SK-N-SH (cell line): ENCODE measurements around the gene BCR. TPM values are rescaled to one million over a fixed set of nuclear protein-coding genes. Genes with fewer than 3 reads are reported as not detected.

Experiments
- CTCF ChIA-PET: fragments of 300-600, 350-600 bp; formaldehyde crosslinking; extraction: SDS; loops from one replicate; lab custom pipeline; 2021; lab: Yijun Ruan, JAX
- POLR2A ChIA-PET: fragments of 350-600 bp; sonication (Branson Sonifier 250); formaldehyde crosslinking; extraction: SDS; loops from one replicate; lab custom pipeline; 2020; ENCODE audit warnings: antibody characterized with exemption, inconsistent platforms; lab: Yijun Ruan, JAX
- DNase-seq: peaks from one replicate; pipeline ENCODE4 v3.0.0; 2012
- H2AFZ ChIP-seq: fragments of 200-600 bp; sonication (generic); 2 replicates; pipeline ENCODE4 v1.8.1; 2016; ENCODE audit warnings: antibody characterized with exemption, mild to moderate bottlenecking, low read depth
- H3F3A ChIP-seq: fragments of 200-600 bp; sonication (generic); replicated peaks from 2 replicates; pipeline ENCODE3; 2016; ENCODE audit warnings: antibody characterized with exemption, mild to moderate bottlenecking; ENCODE audit not compliant: insufficient read depth
- H3K27ac ChIP-seq, 2 experiments: fragments of 200-500 bp in 1 of 2; fragments of 200-600 bp in 1 of 2; sonication (Bioruptor generic) in 1 of 2; sonication (generic), shearing (Covaris generic) in 1 of 2; 2 replicates each; pipeline versions ENCODE4 v1.5.1 to v1.6.1; 2014 to 2016; ENCODE audit warnings: low read depth in 2 of 2, inconsistent platforms in 1 of 2, low read length in 1 of 2, mild to moderate bottlenecking in 1 of 2, mixed read lengths in 1 of 2
- H3K27me3 ChIP-seq: fragments of 200-600 bp; sonication (generic), shearing (Covaris generic); 2 replicates; pipeline ENCODE4 v1.6.1; 2016; ENCODE audit warnings: mixed run types; ENCODE audit not compliant: insufficient read depth
- H3K36me3 ChIP-seq, 2 experiments: fragments of 200-500 bp in 1 of 2; fragments of 200-600 bp in 1 of 2; sonication (Bioruptor generic) in 1 of 2; sonication (generic) in 1 of 2; replicated peaks in 1 of 2; 2 replicates each; pipeline versions ENCODE3 to v1.5.1; 2014 to 2016; ENCODE audit warnings: low read length in 1 of 2, mild to moderate bottlenecking in 1 of 2; ENCODE audit not compliant: insufficient read depth in 2 of 2, control insufficient read depth in 1 of 2
- H3K4me1 ChIP-seq, 2 experiments: fragments of 200-500 bp in 1 of 2; fragments of 200-600 bp in 1 of 2; sonication (Bioruptor generic) in 1 of 2; sonication (generic), shearing (Covaris generic) in 1 of 2; 2 replicates each; pipeline versions ENCODE4 v1.5.1 to v1.6.1; 2014 to 2016; ENCODE audit warnings: low read depth in 1 of 2, low read length in 1 of 2, mixed run types in 1 of 2; ENCODE audit not compliant: insufficient read depth in 2 of 2, control insufficient read depth in 1 of 2
- H3K4me2 ChIP-seq: fragments of 200-600 bp; sonication (generic), shearing (Covaris generic); 2 replicates; pipeline ENCODE4 v1.6.1; 2017; ENCODE audit warnings: mixed run types
- H3K4me3 ChIP-seq, 2 experiments: fragments of 200-500 bp in 1 of 2; fragments of 200-600 bp in 1 of 2; sonication (Bioruptor generic) in 1 of 2; sonication (generic), shearing (Covaris generic) in 1 of 2; 2 replicates each; pipeline versions ENCODE4 v1.5.1 to v1.8.1; 2014 to 2016; ENCODE audit warnings: low read depth in 2 of 2, inconsistent platforms in 1 of 2, low read length in 1 of 2, mild to moderate bottlenecking in 1 of 2, mixed read lengths in 1 of 2, moderate library complexity in 1 of 2
- H3K79me2 ChIP-seq: fragments of 200-600 bp; sonication (generic); 2 replicates; pipeline ENCODE4 v1.8.1; 2017; ENCODE audit warnings: mild to moderate bottlenecking; ENCODE audit not compliant: insufficient read depth
- H3K9ac ChIP-seq: fragments of 200-600 bp; sonication (generic); 2 replicates; pipeline ENCODE4 v1.6.1; 2017; ENCODE audit warnings: mixed run types
- H3K9me2 ChIP-seq: fragments of 200-600 bp; sonication (generic); 2 replicates; pipeline ENCODE4 v1.6.1; 2017; ENCODE audit warnings: mixed run types
- H3K9me3 ChIP-seq: fragments of 200-600 bp; sonication (generic); 2 replicates; pipeline ENCODE4 v1.6.1; 2017; ENCODE audit warnings: mixed run types, mild to moderate bottlenecking, moderate library complexity
- H4K20me1 ChIP-seq: fragments of 200-600 bp; sonication (generic); 2 replicates; pipeline ENCODE4 v1.6.1; 2017; ENCODE audit warnings: mild to moderate bottlenecking, mixed run types; ENCODE audit not compliant: insufficient read depth
- EP300 ChIP-seq, 2 experiments: IDR thresholded peaks; 2 replicates each; pipeline versions ENCODE4 v1.4.0 to v1.6.1; 2012; ENCODE audit warnings: borderline replicate concordance in 1 of 2, low read depth in 1 of 2, low read length in 1 of 2
- EZH2phosphoT487 ChIP-seq: fragments of 200-600 bp; sonication (generic); IDR thresholded peaks from 2 replicates; pipeline ENCODE4 v1.6.1; 2017; ENCODE audit warnings: low read depth, mixed run types, mild to moderate bottlenecking, antibody characterized with exemption, moderate library complexity, borderline replicate concordance
- GABPA ChIP-seq: IDR thresholded peaks from 2 replicates; pipeline ENCODE4 v1.4.0; 2012; ENCODE audit warnings: low read depth, mild to moderate bottlenecking
- MEF2A ChIP-seq: IDR thresholded peaks from 2 replicates; pipeline ENCODE4 v1.4.0; 2012; ENCODE audit warnings: low read depth, borderline replicate concordance
- REST ChIP-seq: IDR thresholded peaks from 2 replicates; pipeline ENCODE4 v1.6.1; 2012; ENCODE audit warnings: mild to moderate bottlenecking, low read depth, low read length, moderate library complexity
- RXRA ChIP-seq: IDR thresholded peaks from 2 replicates; pipeline ENCODE4 v1.4.0; 2012; ENCODE audit warnings: low read depth, mild to moderate bottlenecking, borderline replicate concordance
- TAF1 ChIP-seq: IDR thresholded peaks from 2 replicates; pipeline ENCODE4 v1.6.1; 2012; ENCODE audit warnings: low read depth, mild to moderate bottlenecking, low read length, moderate library complexity, borderline replicate concordance
- YY1 ChIP-seq: IDR thresholded peaks from 2 replicates; pipeline ENCODE4 v1.4.0; 2012; ENCODE audit warnings: low read depth, mild to moderate bottlenecking
- WGBS: methylation state at CpG from one replicate; pipeline ENCODE4 v1.1.6; 2017; ENCODE audit warnings: low lambda C conversion rate; 5-methylcytosine and 5-hydroxymethylcytosine counted together
- polyA plus RNA-seq, 3 experiments: library from polyadenylated mRNA; depleted of rRNA; stranded (reverse); fragments of >200 nt; gene quantifications; 2 replicates each; pipeline ENCODE4 v1.2.3, GENCODE V29; 2012
- TF ChIP-seq, protein P1 (sequence below): fragments of 150-350 bp; IDR thresholded peaks from 2 replicates; pipeline ENCODE4 v1.6.1; 2016; ENCODE audit warnings: mild to moderate bottlenecking, low read depth, low read length
- TF ChIP-seq, protein P2 (sequence below): fragments of 200-600 bp; sonication (generic); IDR thresholded peaks from 2 replicates; pipeline ENCODE4 v1.6.1; 2017; ENCODE audit warnings: antibody characterized with exemption, mild to moderate bottlenecking, moderate library complexity
- TF ChIP-seq, protein P3 (sequence below): IDR thresholded peaks from 2 replicates; pipeline ENCODE4 v1.4.0; 2012; ENCODE audit warnings: low read depth

BCR gene
- polyA plus RNA-seq, 1 of the 3 experiments (the other 2 are of a cell fraction), result 50.9 TPM

DNA sequence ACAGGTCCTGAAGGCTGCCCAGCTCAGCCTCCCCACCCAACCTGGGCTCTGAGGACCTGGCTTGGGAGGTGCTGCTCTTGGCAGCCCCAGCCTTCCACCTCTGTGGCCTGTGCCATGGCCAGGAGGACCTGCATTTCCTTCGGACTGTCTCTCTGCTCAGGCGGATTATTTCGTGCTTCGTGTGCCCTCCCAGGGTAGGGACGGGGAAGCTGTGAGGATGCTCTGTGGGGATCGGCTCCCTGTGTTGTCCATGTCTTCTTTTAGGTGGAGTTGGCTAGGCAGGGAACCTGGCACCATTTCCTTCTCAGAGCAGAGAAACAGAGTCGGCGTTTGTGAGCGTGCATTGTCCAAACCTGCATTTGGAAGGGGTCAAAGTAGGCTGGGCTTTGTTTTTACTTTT, 34.1 kb downstream of the BCR start (continued):
- TF ChIP-seq REST, result no peak

- Histone ChIP-seq H3K79me2 (peaks cover 89% of the 10 kb centered on the region), H2AFZ (no peak overlapping the region), H3K4me3 (no peak overlapping the region), H3K27ac (no peak overlapping the region), H3K36me3 (no peaks in the 10 kb centered on the region), H3K9ac (no peak overlapping the region), H3K27me3 (no peaks in the 10 kb centered on the region)
- CTCF ChIA-PET, result interaction anchor here (1.7 kb wide), 1 partner anchor 66 kb away, joined by 5 read pairs; no protein-coding TSS in a partner anchor
- 87% methylated on average over 12 of the region's 12 CpGs for WGBS
- no peak for DNase-seq
- TF ChIP-seq REST, result no peak
- TF ChIP-seq GABPA, result no peak
- TF ChIP-seq, protein P1, sequence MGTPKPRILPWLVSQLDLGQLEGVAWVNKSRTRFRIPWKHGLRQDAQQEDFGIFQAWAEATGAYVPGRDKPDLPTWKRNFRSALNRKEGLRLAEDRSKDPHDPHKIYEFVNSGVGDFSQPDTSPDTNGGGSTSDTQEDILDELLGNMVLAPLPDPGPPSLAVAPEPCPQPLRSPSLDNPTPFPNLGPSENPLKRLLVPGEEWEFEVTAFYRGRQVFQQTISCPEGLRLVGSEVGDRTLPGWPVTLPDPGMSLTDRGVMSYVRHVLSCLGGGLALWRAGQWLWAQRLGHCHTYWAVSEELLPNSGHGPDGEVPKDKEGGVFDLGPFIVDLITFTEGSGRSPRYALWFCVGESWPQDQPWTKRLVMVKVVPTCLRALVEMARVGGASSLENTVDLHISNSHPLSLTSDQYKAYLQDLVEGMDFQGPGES, result no peak
- TF ChIP-seq TAF1, result no peak
- TF ChIP-seq MEF2A, result no peak
- TF ChIP-seq YY1, result no peak
- no peak for TF ChIP-seq EZH2phosphoT487
- TF ChIP-seq, protein P2, sequence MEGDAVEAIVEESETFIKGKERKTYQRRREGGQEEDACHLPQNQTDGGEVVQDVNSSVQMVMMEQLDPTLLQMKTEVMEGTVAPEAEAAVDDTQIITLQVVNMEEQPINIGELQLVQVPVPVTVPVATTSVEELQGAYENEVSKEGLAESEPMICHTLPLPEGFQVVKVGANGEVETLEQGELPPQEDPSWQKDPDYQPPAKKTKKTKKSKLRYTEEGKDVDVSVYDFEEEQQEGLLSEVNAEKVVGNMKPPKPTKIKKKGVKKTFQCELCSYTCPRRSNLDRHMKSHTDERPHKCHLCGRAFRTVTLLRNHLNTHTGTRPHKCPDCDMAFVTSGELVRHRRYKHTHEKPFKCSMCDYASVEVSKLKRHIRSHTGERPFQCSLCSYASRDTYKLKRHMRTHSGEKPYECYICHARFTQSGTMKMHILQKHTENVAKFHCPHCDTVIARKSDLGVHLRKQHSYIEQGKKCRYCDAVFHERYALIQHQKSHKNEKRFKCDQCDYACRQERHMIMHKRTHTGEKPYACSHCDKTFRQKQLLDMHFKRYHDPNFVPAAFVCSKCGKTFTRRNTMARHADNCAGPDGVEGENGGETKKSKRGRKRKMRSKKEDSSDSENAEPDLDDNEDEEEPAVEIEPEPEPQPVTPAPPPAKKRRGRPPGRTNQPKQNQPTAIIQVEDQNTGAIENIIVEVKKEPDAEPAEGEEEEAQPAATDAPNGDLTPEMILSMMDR, result no peak
- TF ChIP-seq EP300 (IDR thresholded peaks at IDR 0.05; ENCODE audit: borderline replicate concordance in 1 of 2, low read depth in 1 of 2, low read length in 1 of 2), result no peak
- no peak for TF ChIP-seq RXRA
- TF ChIP-seq, protein P3, sequence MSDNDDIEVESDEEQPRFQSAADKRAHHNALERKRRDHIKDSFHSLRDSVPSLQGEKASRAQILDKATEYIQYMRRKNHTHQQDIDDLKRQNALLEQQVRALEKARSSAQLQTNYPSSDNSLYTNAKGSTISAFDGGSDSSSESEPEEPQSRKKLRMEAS, result no peak
- TF ChIP-seq, all 33 proteins: peak for 0
- Histone ChIP-seq H3K4me2 (peak overlapping the region; percentile 41; the same call in 1 of the 2 replicates), H3K4me1 (peaks cover 32 to 64% of the 10 kb centered on the region in 2 experiments; a peak in 3 of 4 replicates), H3K9me3 (no peaks in the 10 kb centered on the region), H3K9me2 (no peaks in the 10 kb centered on the region), H3F3A (no peaks in the 10 kb centered on the region), H4K20me1 (peaks cover 80% of the 10 kb centered on the region)
- POLR2A ChIA-PET, result no interaction called here
Observed at GRCh38 chr22:23215294-23216241, 35.3 kb downstream of the BCR start.
